GM12865 (cell line): ENCODE measurements around the gene PRXL2A.
"Not testable (repeated sequence)": the region's sequence is repeated elsewhere in the genome, so short reads cannot be mapped to it uniquely, and the experiment has no call there.

Experiments used
- DNase-seq: peaks from one replicate; pipeline ENCODE4 v3.0.0; 2010; ENCODE audit warnings: low read depth
- H3K4me3 ChIP-seq: 2 replicates; pipeline ENCODE4 v1.5.1; 2011; ENCODE audit warnings: mild to moderate bottlenecking, low read depth, low read length, control low read depth
- TF ChIP-seq, protein P1 (sequence below): IDR thresholded peaks from 2 replicates; pipeline ENCODE4 v1.5.1; 2011; ENCODE audit warnings: low read length, control low read depth, low read depth, inconsistent platforms; ENCODE audit not compliant: insufficient read depth; ENCODE audit errors: missing control alignments

Gene PRXL2A

DNA sequence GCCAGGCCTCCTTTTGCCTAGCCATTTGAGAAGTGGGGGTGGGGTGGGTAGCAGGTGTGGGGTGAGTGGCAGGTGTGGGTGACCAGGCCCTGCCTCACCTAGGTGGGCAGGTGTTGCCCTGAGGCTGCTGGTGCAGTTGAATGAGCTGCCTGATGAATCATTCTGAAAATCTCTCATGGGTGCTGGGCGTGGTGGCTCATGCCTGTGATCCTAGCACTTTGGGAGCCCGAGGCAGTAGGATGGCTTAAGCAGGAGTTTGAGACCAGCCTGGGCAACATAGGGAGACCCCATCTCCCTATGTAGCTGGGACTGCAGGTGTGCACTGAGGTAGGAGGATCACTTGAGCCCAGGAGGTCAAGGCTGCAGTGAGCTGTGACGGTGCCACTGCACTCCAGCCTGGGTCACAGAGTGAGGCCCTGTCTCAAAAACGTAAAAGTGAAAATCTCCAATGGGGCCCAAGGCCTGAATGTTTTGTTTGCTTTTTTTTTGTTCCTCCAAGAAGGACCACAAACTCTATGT lies 63.4 kb downstream of the PRXL2A start:
- peak; percentile 72 for DNase-seq
- no peak overlapping the region; the same call in 1 of the 2 replicates for H3K4me3 ChIP-seq
- TF ChIP-seq, protein P1, sequence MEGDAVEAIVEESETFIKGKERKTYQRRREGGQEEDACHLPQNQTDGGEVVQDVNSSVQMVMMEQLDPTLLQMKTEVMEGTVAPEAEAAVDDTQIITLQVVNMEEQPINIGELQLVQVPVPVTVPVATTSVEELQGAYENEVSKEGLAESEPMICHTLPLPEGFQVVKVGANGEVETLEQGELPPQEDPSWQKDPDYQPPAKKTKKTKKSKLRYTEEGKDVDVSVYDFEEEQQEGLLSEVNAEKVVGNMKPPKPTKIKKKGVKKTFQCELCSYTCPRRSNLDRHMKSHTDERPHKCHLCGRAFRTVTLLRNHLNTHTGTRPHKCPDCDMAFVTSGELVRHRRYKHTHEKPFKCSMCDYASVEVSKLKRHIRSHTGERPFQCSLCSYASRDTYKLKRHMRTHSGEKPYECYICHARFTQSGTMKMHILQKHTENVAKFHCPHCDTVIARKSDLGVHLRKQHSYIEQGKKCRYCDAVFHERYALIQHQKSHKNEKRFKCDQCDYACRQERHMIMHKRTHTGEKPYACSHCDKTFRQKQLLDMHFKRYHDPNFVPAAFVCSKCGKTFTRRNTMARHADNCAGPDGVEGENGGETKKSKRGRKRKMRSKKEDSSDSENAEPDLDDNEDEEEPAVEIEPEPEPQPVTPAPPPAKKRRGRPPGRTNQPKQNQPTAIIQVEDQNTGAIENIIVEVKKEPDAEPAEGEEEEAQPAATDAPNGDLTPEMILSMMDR, result no peak

DNA sequence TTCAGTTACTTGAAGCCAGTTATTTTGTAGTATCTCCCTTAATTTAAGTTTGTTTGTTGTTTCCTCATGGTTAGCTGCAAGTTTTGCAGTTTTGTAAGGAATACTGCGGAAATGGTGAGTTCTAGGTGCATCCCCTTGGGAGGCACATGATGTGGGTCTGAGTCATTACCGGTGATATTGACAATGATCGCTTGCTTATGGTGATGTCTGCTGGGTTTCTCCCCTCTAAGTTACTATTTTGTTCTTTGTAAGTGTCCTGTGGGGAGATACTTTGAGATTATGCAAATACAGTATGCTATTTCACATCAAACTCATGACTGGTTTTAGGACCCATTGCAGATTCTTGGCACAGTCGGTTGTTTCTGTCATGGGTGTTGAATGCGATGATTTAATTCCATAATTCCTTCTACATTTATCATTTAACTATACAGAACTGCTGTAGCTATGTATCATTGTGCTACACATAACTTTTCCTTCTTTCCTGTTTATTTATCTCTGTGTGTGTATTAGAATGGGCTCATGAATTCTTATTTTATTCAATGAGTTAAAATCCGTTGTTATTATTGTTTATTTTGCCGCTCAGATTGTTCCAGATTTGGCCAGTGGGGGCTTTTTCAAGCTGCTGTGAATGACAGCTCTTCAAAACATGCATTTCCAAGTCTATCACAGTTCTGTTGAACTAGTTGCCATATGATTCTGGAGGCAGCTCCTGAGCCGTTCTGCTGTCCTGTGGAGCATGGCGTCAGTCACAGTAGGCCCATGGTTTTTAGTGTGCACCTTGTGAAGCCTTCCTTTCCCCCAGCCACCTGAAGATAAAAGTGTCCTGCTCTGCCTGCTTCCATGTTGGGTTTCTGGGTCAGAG lies 64.1 kb downstream of the PRXL2A start:
- H3K4me3 ChIP-seq, result peak overlapping the region; percentile 32
- peak; percentile 89 for DNase-seq
- TF ChIP-seq, protein P1, result no peak

DNA sequence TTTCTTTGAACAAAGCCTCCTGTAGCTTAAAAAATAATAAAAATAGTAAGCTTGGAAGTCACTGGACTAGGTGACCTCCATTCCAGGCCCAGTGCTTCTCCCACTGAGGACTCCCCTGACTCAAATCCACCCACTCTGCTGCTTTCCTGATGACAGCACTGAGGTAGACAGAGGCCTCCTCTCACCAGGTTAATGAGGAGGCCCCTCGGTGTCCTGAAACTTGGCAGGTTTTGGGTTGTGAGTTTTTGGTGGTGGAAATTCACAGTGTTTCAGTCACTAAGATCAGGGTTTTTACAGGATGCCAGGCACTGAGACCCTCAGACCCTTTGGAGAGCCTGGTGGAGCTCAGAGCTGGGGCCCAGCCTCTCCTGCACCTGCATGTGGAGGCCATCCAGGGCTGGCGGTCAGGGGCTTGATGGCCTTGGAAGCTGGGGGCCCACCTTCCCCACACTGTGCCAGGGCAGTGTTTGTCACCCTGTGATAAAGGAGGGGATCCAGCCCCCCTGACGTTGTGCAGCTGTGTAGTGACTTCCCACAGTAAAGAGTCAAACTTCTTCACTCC lies 64.8 kb downstream of the PRXL2A start:
- TF ChIP-seq, protein P1, result no peak
- peak overlapping the region; percentile 32 for H3K4me3 ChIP-seq
- DNase-seq, result no peak

DNA sequence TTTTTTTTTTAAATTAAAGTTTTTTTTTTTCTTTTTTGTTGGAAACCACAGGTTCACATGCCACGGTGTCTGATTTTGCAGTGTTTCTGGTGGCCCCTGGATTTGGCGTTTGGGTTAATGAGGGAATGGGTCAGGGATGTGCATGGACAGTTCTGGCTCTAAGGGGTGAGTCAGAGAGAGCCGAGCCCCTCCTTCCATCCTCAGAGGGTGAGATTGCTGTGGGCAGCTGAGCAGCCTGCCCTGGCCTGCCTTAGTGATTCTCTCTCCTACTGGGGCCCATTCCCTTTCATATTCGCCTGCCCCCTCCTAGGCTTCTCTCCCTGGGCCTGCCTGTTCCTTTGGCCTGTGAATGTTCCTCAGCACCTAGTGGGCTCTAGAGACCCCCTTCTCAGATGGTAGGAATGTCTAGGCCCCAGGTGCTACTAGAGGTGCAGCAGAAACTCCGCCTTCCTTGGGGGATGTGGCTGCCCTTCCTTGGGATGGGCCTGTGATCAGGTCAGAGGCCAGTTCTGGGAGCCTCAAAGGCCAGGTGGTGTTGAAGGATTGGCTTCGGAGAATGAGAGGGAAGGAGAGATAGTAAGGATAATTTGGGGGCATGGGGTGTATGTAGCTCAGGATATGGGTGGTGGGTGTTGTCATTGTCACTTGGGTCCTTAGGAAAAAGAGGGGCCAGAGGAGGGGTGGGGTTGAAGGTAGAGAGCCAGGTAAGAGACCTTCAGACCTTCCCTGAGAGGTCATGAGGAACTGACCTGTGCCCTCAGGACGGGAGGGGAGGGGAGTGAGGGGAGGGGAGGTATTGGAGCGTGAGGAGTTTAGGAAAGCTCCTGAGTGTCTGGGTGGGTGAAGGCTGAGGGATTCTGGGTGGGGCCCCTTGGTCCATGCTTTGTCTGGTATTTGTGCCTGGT lies 65.6 kb downstream of the PRXL2A start:
- TF ChIP-seq, protein P1, result no peak

DNA sequence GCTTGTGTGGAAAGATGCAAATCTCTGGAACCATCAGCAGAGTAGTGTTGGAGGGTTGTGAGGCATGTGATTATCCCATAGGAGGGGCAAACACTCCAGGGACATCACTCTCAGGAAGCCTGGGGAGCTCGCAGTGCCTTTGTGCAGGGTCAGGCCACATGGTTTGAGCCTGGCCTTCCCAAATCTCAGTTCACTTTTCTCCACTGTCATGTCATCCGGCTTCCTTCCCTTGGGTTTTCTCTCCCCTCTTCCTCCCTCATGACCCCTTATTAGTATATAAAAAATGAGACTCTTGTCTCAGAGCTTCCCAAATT lies 66.2 kb downstream of the PRXL2A start:
- no peak for DNase-seq
- TF ChIP-seq, protein P1, result no peak
- no peak overlapping the region for H3K4me3 ChIP-seq

More for the DNA sequence above, 65.6 kb downstream of the PRXL2A start:
- H3K4me3 ChIP-seq, result no peak overlapping the region
- no peak for DNase-seq

DNA sequence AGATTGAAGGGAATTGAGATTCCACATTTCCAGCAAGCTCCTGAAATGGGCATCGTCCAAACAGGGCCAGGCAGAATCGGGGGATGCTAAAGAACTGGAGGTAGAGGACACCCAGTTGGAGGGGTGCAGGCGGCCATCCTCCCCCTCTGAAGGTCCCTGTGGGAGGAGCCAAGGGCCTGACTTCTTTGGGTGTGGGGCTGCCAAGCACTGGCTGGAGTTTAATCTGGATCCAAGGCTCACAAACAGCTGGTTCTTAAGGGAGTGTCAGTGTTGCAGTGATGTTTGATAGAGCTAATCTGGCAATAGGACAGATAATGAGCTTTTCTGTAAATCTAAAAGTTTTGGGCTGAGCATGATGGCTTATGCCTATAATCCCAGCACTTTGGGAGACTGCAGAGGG lies 66.6 kb downstream of the PRXL2A start:
- DNase-seq, result no peak
- TF ChIP-seq, protein P1, result no peak

DNA sequence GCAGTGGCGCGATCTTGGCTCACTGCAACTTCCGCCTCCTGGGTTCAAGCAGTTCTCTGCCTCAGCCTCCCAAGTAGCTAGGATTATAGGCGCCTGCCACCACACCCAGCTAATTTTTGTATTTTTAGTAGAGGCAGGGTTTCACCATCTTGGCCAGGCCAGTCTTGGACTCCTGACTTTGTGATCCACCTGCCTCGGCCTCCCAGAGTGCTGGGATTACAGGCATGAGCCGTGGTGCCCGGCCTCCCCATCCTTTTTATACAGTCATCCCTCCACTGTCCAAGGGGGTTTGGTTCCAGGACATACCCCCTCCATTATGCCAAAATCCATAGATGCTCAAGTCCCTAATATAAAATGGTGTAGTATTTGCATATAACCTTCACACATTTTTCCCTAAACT lies 67.3 kb downstream of the PRXL2A start:
- DNase-seq, H3K4me3 ChIP-seq: not testable (repeated sequence)

More for the DNA sequence above, 66.6 kb downstream of the PRXL2A start:
- H3K4me3 ChIP-seq, result no peak overlapping the region
